GM12878 (cell line): Measurements from ENCODE around the gene F2RL1. TPM values are rescaled to one million over a fixed set of nuclear protein-coding genes. Genes with fewer than 3 reads are reported as not detected.

ENCODE experiments used
- ATAC-seq: fragments of 200-7000 bp; cut with Tn5 transposase; 3 replicates; pipeline ENCODE4 v1.9.1; 2020; ENCODE audit warnings: mild to moderate bottlenecking, moderate library complexity
- BruUV-seq: library from RNA; stranded (reverse); fragments of 400-500 nt; replicated peaks from 2 replicates; lab custom pipeline; 2021; lab: Mats Ljungman, UMichigan
- CTCF ChIA-PET: fragments of 300-600 bp; sonication (Branson Sonifier 250); formaldehyde crosslinking; extraction: SDS; loops from one replicate; lab custom pipeline; 2021; ENCODE audit warnings: inconsistent platforms; lab: Yijun Ruan, JAX
- POLR2A ChIA-PET: fragments of 350-600 bp; formaldehyde crosslinking; extraction: SDS; loops from one replicate; lab custom pipeline; 2021; ENCODE audit warnings: inconsistent platforms; lab: Charles Lee
- RAD21 ChIA-PET: fragments of 300-600 bp; sonication (Branson Sonifier 250); formaldehyde crosslinking; loops from one replicate; lab custom pipeline; 2023; ENCODE audit warnings: antibody characterized with exemption; ENCODE audit not compliant: unreplicated experiment; lab: Charles Lee
- SMC1A ChIA-PET: fragments of 300-600 bp; sonication (Branson Sonifier 250); formaldehyde crosslinking; loops from one replicate; lab custom pipeline; 2023; ENCODE audit not compliant: unreplicated experiment, uncharacterized antibody; lab: Charles Lee
- DNase-seq: peaks from one replicate; pipeline ENCODE4 v3.0.0-alpha.2; 2011; ENCODE audit warnings: low read depth, low spot score
- FAIRE-seq: peaks from 3 replicates; lab custom pipeline; 2011; peaks lifted over from hg19 to GRCh38; lab: Jason Lieb, UNC
- H2AFZ ChIP-seq: 2 replicates; pipeline ENCODE4 v1.6.0; 2011; ENCODE audit warnings: low read depth, low read length, control low read depth; ENCODE audit not compliant: control insufficient read depth
- H3K27ac ChIP-seq: 2 replicates; pipeline ENCODE4 v1.5.1; 2011; ENCODE audit warnings: control low read depth; ENCODE audit not compliant: control insufficient read depth, insufficient read depth
- H3K27me3 ChIP-seq, 2 experiments: replicated peaks in 1 of 2; 2 replicates each; pipeline versions ENCODE4 v1.6.0 to v1.6.1; 2011; ENCODE audit warnings: low read length in 1 of 2; ENCODE audit not compliant: control insufficient read depth in 2 of 2, insufficient read depth in 2 of 2
- H3K36me3 ChIP-seq, 2 experiments: 2 replicates each; pipeline ENCODE4 v1.5.1; 2011; ENCODE audit warnings: low read length in 1 of 2; ENCODE audit not compliant: control insufficient read depth in 2 of 2, insufficient read depth in 2 of 2
- H3K4me1 ChIP-seq: 2 replicates; pipeline ENCODE4 v1.6.1; 2011; ENCODE audit warnings: mild to moderate bottlenecking, low read length, moderate library complexity, mixed read lengths; ENCODE audit not compliant: control insufficient read depth, insufficient read depth
- H3K4me2 ChIP-seq: 2 replicates; pipeline ENCODE4 v1.6.0; 2011; ENCODE audit warnings: control low read depth; ENCODE audit not compliant: control insufficient read depth, insufficient read depth
- H3K4me3 ChIP-seq: fragments of 200-600 bp; sonication (generic); 2 replicates; pipeline ENCODE4 v1.5.1; 2016
- H3K79me2 ChIP-seq: 2 replicates; pipeline ENCODE4 v1.6.0; 2011; ENCODE audit warnings: low read length; ENCODE audit not compliant: control insufficient read depth, insufficient read depth
- H3K9ac ChIP-seq: 2 replicates; pipeline ENCODE4 v1.8.0; 2011; ENCODE audit warnings: low read length, control low read depth, mixed read lengths; ENCODE audit not compliant: control insufficient read depth, insufficient read depth
- H3K9me3 ChIP-seq: replicated peaks from 3 replicates; pipeline ENCODE4 v1.5.1; 2011; ENCODE audit warnings: mild to moderate bottlenecking, low read length; ENCODE audit not compliant: control insufficient read depth, insufficient read depth
- H4K20me1 ChIP-seq: 2 replicates; pipeline ENCODE4 v1.6.0; 2011; ENCODE audit not compliant: control insufficient read depth, insufficient read depth
- CEBPB ChIP-seq, 2 experiments: fragments of 150-350 bp in 1 of 2; IDR thresholded peaks; 2 replicates each; pipeline ENCODE4 v1.6.1; 2012 to 2014; ENCODE audit warnings: low read depth in 2 of 2, low read length in 2 of 2, borderline replicate concordance in 1 of 2, inconsistent platforms in 1 of 2
- EP300 ChIP-seq, 2 experiments: fragments of 150-350 bp in 1 of 2; IDR thresholded peaks; 2 replicates each; pipeline ENCODE4 v1.6.1; 2011 to 2012; ENCODE audit warnings: low read depth in 2 of 2, low read length in 2 of 2, borderline replicate concordance in 1 of 2, improper control_type of control experiment in 1 of 2, inconsistent platforms in 1 of 2; ENCODE audit not compliant: control insufficient read depth in 1 of 2
- MTA2 ChIP-seq: fragments of 450-650 bp; IDR thresholded peaks from 2 replicates; pipeline ENCODE4 v1.6.1; 2016; ENCODE audit warnings: low read depth, mild to moderate bottlenecking, moderate library complexity
- NR2C1 ChIP-seq: fragments of 450-650 bp; IDR thresholded peaks from 2 replicates; pipeline ENCODE4 v1.6.1; 2017; ENCODE audit warnings: antibody characterized with exemption, mild to moderate bottlenecking, moderate library complexity
- PAX5 ChIP-seq: IDR thresholded peaks from 2 replicates; pipeline ENCODE4 v1.6.1; 2011; ENCODE audit warnings: low read depth, low read length, borderline replicate concordance
- SMAD5 ChIP-seq: IDR thresholded peaks from 2 replicates; pipeline ENCODE4 v1.6.1; 2016; ENCODE audit warnings: antibody characterized with exemption, low read depth
- SRF ChIP-seq, 2 experiments: IDR thresholded peaks; 2 replicates each; pipeline ENCODE4 v1.6.1; 2011; ENCODE audit warnings: low read depth in 2 of 2, low read length in 2 of 2, mild to moderate bottlenecking in 1 of 2, moderate library complexity in 1 of 2
- TAF1 ChIP-seq: IDR thresholded peaks from 2 replicates; pipeline ENCODE4 v1.6.1; 2011; ENCODE audit warnings: mild to moderate bottlenecking, low read depth, low read length, borderline replicate concordance
- ZNF24 ChIP-seq: fragments of 450-650 bp; IDR thresholded peaks from 2 replicates; pipeline ENCODE4 v1.6.1; 2017; ENCODE audit warnings: antibody characterized with exemption, mild to moderate bottlenecking
- WGBS: methylation state at CpG from one replicate; pipeline ENCODE4 v1.1.6; 2016; ENCODE audit warnings: low lambda C conversion rate; ENCODE audit not compliant: insufficient replicate concordance, insufficient coverage; ENCODE audit errors: missing lambda C conversion rate; 5-methylcytosine and 5-hydroxymethylcytosine counted together
- in situ Hi-C: fragments of 300-500 bp; cut with MboI; formaldehyde crosslinking; loops from 9 replicates; pipeline ENCODE4 v1.14.3; 2018; ENCODE audit warnings: mixed read lengths
- intact Hi-C: fragments of 100-400 bp; cut with micrococcal nuclease; formaldehyde crosslinking; loops from one replicate; pipeline ENCODE4 v1.14.2; 2022; ENCODE audit not compliant: unreplicated experiment
- polyA plus RNA-seq, 11 experiments: library from polyadenylated mRNA; depleted of rRNA in 4 of 11; unstranded in 6 of 11; stranded (reverse) in 5 of 11; fragments of >200 nt; fragmentation: Nextera tagmentation in 4 of 11; fragmentation: Illumina TruSeq in 1 of 11; extraction: Ambion mirVana in 4 of 11; extraction: Trizol in 1 of 11; gene quantifications; 1 replicate in 1 of 11; 2 replicates in 10 of 11; pipeline versions ENCODE4 v1.2.1 to v1.2.3, GENCODE V29; 2011 to 2016; ENCODE audit warnings: inconsistent platforms in 2 of 11, missing spikeins in 2 of 11, low read depth in 1 of 11
- total RNA-seq, 4 experiments: library from RNA; depleted of rRNA in 3 of 4; stranded (reverse); fragments of >200 nt in 3 of 4; fragmentation: Illumina TruSeq in 1 of 4; extraction: Trizol in 1 of 4; gene quantifications; 2 replicates each; pipeline versions ENCODE4 v1.2.1 to v1.2.3, GENCODE V29; 2013 to 2021
- TF ChIP-seq, protein P1 (sequence below): fragments of 450-650 bp; formaldehyde crosslinking; IDR thresholded peaks from 2 replicates; pipeline ENCODE4 v1.5.0; 2022; ENCODE audit warnings: mild to moderate bottlenecking, missing genetic modification characterization
- TF ChIP-seq, protein P2 (sequence below): fragments of 450-650 bp; IDR thresholded peaks from 2 replicates; pipeline ENCODE4 v1.6.1; 2017; ENCODE audit warnings: mild to moderate bottlenecking
- TF ChIP-seq, protein P3 (sequence below), 3 experiments: IDR thresholded peaks in 2 of 3; conservative IDR thresholded peaks in 1 of 3; 2 replicates each; pipeline ENCODE4 v1.5.1; 2011; ENCODE audit warnings: low read depth in 3 of 3, low read length in 3 of 3, mild to moderate bottlenecking in 3 of 3, control low read depth in 2 of 3, moderate library complexity in 2 of 3, inconsistent platforms in 1 of 3, mixed read lengths in 1 of 3; ENCODE audit not compliant: control insufficient read depth in 2 of 3, insufficient read depth in 1 of 3; ENCODE audit errors: extremely low read depth in 1 of 3

F2RL1 gene
- total and polyA plus RNA-seq, 10 of the 15 experiments (the other 5 are each of a cell fraction or from before 2014, with no cell fraction given) = 0.04 to 0.10 TPM; not detected in 8

DNA sequence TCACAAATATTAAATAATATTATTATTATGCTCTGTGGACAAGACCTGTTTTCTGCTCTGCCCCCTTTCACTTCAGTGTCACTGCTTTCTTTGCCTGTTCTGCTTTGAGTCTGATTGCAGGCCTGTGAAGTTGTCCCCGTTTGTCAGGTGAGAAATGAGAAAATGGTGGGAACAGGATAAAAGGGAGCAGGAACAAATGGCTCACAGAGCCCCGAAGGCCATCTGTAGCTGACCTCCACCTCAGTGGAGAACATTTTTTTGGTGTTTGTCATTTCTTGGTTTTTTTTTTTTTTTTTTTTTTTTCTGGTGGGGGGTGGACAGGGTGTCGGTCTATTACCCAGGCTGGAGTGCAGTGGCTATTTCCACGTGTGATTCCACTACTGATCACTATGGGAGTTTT lies 17.8 kb downstream of the F2RL1 start (continued):
- TF ChIP-seq, protein P1, sequence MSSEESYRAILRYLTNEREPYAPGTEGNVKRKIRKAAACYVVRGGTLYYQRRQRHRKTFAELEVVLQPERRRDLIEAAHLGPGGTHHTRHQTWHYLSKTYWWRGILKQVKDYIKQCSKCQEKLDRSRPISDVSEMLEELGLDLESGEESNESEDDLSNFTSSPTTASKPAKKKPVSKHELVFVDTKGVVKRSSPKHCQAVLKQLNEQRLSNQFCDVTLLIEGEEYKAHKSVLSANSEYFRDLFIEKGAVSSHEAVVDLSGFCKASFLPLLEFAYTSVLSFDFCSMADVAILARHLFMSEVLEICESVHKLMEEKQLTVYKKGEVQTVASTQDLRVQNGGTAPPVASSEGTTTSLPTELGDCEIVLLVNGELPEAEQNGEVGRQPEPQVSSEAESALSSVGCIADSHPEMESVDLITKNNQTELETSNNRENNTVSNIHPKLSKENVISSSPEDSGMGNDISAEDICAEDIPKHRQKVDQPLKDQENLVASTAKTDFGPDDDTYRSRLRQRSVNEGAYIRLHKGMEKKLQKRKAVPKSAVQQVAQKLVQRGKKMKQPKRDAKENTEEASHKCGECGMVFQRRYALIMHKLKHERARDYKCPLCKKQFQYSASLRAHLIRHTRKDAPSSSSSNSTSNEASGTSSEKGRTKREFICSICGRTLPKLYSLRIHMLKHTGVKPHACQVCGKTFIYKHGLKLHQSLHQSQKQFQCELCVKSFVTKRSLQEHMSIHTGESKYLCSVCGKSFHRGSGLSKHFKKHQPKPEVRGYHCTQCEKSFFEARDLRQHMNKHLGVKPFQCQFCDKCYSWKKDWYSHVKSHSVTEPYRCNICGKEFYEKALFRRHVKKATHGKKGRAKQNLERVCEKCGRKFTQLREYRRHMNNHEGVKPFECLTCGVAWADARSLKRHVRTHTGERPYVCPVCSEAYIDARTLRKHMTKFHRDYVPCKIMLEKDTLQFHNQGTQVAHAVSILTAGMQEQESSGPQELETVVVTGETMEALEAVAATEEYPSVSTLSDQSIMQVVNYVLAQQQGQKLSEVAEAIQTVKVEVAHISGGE = no peak
- TF ChIP-seq PAX5 (no peak), TAF1 (no peak)
- TF ChIP-seq, protein P2, sequence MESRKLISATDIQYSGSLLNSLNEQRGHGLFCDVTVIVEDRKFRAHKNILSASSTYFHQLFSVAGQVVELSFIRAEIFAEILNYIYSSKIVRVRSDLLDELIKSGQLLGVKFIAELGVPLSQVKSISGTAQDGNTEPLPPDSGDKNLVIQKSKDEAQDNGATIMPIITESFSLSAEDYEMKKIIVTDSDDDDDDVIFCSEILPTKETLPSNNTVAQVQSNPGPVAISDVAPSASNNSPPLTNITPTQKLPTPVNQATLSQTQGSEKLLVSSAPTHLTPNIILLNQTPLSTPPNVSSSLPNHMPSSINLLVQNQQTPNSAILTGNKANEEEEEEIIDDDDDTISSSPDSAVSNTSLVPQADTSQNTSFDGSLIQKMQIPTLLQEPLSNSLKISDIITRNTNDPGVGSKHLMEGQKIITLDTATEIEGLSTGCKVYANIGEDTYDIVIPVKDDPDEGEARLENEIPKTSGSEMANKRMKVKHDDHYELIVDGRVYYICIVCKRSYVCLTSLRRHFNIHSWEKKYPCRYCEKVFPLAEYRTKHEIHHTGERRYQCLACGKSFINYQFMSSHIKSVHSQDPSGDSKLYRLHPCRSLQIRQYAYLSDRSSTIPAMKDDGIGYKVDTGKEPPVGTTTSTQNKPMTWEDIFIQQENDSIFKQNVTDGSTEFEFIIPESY = no peak
- TF ChIP-seq, all 136 proteins: peak for 0

DNA sequence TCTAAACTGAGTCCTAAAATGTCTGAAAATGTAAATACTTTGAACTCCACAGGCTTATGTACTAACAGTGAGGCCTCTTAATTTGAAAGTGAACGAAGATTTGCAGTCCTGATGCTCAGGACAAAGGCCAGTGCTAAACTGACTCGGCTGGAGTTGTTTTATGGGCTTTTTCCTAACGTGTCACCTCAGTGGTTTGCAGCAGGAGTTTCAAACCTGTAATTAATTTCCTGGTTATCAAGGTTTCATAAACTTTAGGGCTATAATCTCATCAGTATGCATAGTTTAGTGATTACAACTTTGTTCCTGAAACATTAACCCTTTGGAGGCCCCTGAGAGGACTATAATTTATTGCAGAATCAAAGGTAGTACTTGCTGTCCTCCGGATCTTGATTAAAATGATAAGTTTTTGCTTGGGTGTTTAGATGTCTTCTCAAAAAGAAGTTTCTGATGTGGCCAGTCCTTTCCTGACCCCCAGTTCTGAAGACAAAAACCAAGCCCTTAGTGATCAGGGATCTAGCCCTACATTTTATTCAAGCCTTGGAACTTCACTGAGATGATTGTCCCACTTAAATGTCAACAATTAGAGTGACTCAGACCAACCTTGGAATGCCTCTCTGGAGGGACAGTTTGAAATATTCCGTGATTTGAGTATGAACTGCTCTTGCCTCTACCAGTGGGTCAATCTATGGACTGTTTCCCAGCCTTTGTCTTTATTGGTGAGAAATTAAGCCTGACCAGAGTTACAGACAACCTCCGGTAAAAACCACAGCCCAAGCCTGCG lies 19.8 kb downstream of the F2RL1 start:
- no peak overlapping the region for H3K9ac ChIP-seq
- no TSS peak for BruUV-seq
- in situ Hi-C loops (no loop called here), intact Hi-C loops (no loop called here)
- TF ChIP-seq, protein P3, sequence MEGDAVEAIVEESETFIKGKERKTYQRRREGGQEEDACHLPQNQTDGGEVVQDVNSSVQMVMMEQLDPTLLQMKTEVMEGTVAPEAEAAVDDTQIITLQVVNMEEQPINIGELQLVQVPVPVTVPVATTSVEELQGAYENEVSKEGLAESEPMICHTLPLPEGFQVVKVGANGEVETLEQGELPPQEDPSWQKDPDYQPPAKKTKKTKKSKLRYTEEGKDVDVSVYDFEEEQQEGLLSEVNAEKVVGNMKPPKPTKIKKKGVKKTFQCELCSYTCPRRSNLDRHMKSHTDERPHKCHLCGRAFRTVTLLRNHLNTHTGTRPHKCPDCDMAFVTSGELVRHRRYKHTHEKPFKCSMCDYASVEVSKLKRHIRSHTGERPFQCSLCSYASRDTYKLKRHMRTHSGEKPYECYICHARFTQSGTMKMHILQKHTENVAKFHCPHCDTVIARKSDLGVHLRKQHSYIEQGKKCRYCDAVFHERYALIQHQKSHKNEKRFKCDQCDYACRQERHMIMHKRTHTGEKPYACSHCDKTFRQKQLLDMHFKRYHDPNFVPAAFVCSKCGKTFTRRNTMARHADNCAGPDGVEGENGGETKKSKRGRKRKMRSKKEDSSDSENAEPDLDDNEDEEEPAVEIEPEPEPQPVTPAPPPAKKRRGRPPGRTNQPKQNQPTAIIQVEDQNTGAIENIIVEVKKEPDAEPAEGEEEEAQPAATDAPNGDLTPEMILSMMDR (IDR thresholded peaks at IDR 0.05 in 2 of 3, conservative IDR thresholded peaks at IDR 0.05 in 1 of 3; ENCODE audit: control insufficient read depth in 2 of 3, extremely low read depth in 1 of 3, insufficient read depth in 1 of 3, low read depth in 3 of 3, low read length in 3 of 3) = no peak
- TF ChIP-seq CEBPB (IDR thresholded peaks at IDR 0.05; ENCODE audit: borderline replicate concordance in 1 of 2, low read depth in 2 of 2, low read length in 2 of 2) (no peak), SRF (IDR thresholded peaks at IDR 0.05; ENCODE audit: low read depth in 2 of 2, low read length in 2 of 2) (no peak), EP300 (IDR thresholded peaks at IDR 0.05; ENCODE audit: borderline replicate concordance in 1 of 2, control insufficient read depth in 1 of 2, low read depth in 2 of 2, low read length in 2 of 2) (no peak), NR2C1 (no peak), SMAD5 (no peak), ZNF24 (no peak), MTA2 (no peak)
- TF ChIP-seq, all 136 proteins: peak for 0
- ChIA-PET POLR2A (interaction anchor here (0.6 kb wide), 1 partner anchor 597 kb away, joined by 3 read pairs; no protein-coding TSS in a partner anchor), CTCF (interaction anchor here (0.9 to 1.1 kb wide), 2 partner anchors 13 to 198 kb away, joined by 3 to 4 read pairs; no protein-coding TSS in a partner anchor), RAD21 (no interaction called here), SMC1A (interaction anchor here (0.9 kb wide), 1 partner anchor 11 kb away, joined by 3 read pairs; no protein-coding TSS in a partner anchor)
- H3K27me3 ChIP-seq = no peaks in the 10 kb centered on the region; a peak in 1 of 4 replicates
- no peaks in the 10 kb centered on the region for H4K20me1 ChIP-seq
- no peaks in the 10 kb centered on the region for H3K36me3 ChIP-seq
- no peaks in the 10 kb centered on the region for H3K9me3 ChIP-seq
- H3K27ac ChIP-seq = no peak overlapping the region
- H3K4me2 ChIP-seq = no peak overlapping the region
- ATAC-seq (no peak), DNase-seq (no peak), FAIRE-seq (no peak)
- H3K4me1 ChIP-seq = no peaks in the 10 kb centered on the region
- H3K79me2 ChIP-seq = no peaks in the 10 kb centered on the region
- H2AFZ ChIP-seq = no peak overlapping the region
- no peak overlapping the region for H3K4me3 ChIP-seq
- 44% methylated on average over 7 of the region's 7 CpGs for WGBS
